AG04449 (cell line): ENCODE data around the gene OXT.

Source experiments
- CTCF ChIA-PET: fragments of 350-600 bp; formaldehyde crosslinking; extraction: SDS; loops from one replicate; lab custom pipeline; 2021; ENCODE audit warnings: antibody characterized with exemption; lab: Yijun Ruan, JAX
- POLR2A ChIA-PET: fragments of 400-600, 350-600 bp; formaldehyde crosslinking; extraction: SDS; loops from one replicate; lab custom pipeline; 2020; ENCODE audit warnings: antibody characterized with exemption, inconsistent platforms; lab: Yijun Ruan, JAX
- DNase-seq: peaks from one replicate; pipeline ENCODE4 v3.0.0-alpha.2; 2010; ENCODE audit warnings: low read depth, low spot score
- H3K4me3 ChIP-seq: 2 replicates; pipeline ENCODE4 v1.5.1; 2011; ENCODE audit warnings: low read depth, mild to moderate bottlenecking, control low read depth, low read length
- TF ChIP-seq, protein P1 (sequence below): IDR thresholded peaks from one replicate; pipeline ENCODE4 v1.5.1; 2011; ENCODE audit warnings: mild to moderate bottlenecking, moderate library complexity, low read length, control low read depth, inconsistent platforms; ENCODE audit not compliant: insufficient read depth; ENCODE audit errors: missing control alignments

Gene OXT

GRCh38 chr20:3093861-3094361 is 22.5 kb downstream of the OXT start:
- ChIA-PET CTCF (interaction anchor here (1.2 to 1.3 kb wide), 2 partner anchors 8 to 20 kb away, joined by 4 to 5 read pairs; no protein-coding TSS in a partner anchor), POLR2A (no interaction called here)
- H3K4me3 ChIP-seq, result no peak overlapping the region
- DNase-seq, result no peak
- TF ChIP-seq, protein P1, sequence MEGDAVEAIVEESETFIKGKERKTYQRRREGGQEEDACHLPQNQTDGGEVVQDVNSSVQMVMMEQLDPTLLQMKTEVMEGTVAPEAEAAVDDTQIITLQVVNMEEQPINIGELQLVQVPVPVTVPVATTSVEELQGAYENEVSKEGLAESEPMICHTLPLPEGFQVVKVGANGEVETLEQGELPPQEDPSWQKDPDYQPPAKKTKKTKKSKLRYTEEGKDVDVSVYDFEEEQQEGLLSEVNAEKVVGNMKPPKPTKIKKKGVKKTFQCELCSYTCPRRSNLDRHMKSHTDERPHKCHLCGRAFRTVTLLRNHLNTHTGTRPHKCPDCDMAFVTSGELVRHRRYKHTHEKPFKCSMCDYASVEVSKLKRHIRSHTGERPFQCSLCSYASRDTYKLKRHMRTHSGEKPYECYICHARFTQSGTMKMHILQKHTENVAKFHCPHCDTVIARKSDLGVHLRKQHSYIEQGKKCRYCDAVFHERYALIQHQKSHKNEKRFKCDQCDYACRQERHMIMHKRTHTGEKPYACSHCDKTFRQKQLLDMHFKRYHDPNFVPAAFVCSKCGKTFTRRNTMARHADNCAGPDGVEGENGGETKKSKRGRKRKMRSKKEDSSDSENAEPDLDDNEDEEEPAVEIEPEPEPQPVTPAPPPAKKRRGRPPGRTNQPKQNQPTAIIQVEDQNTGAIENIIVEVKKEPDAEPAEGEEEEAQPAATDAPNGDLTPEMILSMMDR, result no peak

- no peak for DNase-seq
- ChIA-PET CTCF (interaction anchor here (1.0 to 1.3 kb wide), 3 partner anchors 9 to 41 kb away, joined by 3 to 5 read pairs (median 4); no protein-coding TSS in a partner anchor), POLR2A (no interaction called here)
- no peak overlapping the region for H3K4me3 ChIP-seq
- TF ChIP-seq, protein P1, result no peak
Measured at GRCh38 chr20:3094848-3095629, 23.6 kb downstream of the OXT start.

DNA sequence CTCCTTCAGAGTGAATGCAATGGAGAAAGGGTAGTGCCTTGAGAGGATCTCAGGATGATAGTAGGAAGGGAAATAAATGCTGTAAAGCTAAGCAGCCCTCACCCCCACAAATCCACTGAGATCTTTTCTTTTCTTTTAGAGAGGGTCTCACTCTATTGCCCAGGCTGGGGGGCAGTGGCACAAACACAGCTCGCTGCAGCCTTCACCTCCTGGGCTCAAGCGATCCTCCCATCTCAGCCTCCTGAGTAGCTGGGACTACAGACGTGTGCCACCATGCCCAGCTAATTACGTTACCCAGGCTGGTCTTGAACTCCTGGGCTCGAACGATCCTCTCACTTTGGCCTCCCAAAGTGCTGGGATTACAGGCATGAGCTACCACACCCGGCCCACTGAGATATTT is 29.1 kb downstream of the OXT start:
- DNase-seq, result no peak
- CTCF ChIA-PET, result interaction anchor here (1.2 to 4.2 kb wide), 3 partner anchors 8 to 16 kb away, joined by 3 to 17 read pairs (median 15); no protein-coding TSS in a partner anchor
- no peak overlapping the region for H3K4me3 ChIP-seq
- TF ChIP-seq, protein P1, result no peak
- POLR2A ChIA-PET, result no interaction called here

DNA sequence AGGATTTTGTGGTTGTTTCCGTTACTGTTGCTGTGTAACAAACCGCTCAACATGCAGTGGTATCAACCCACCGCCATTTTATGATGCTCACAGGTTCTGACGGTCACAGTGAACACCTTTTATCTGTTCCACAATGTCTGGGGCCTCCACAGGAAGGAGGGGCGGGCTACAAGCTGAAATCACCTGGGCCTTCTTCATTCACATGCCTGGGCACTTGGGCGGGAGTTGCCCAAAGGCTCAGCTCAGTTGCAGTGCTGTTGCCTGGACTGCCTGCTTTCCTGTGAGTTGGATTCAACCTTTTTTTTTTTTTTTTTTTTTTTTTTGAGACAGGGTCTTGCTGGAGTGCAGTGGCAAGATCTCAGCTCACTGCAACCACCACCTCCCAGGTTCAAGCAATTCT is 29.8 kb downstream of the OXT start:
- no peak for DNase-seq
- TF ChIP-seq, protein P1, result no peak
- ChIA-PET POLR2A (no interaction called here), CTCF (interaction anchor here (2.9 to 4.2 kb wide), 2 partner anchors 12 to 16 kb away, joined by 15 to 17 read pairs; no protein-coding TSS in a partner anchor)
- no peak overlapping the region for H3K4me3 ChIP-seq

GRCh38 chr20:3101737-3102574 is 30.5 kb downstream of the OXT start:
- ChIA-PET CTCF (interaction anchor here (2.9 to 4.2 kb wide), 2 partner anchors 11 to 15 kb away, joined by 15 to 17 read pairs; no protein-coding TSS in a partner anchor), POLR2A (no interaction called here)
- DNase-seq, result no peak
- TF ChIP-seq, protein P1, result no peak
- no peak overlapping the region for H3K4me3 ChIP-seq
